Left ventricle myocardium inferior (tissue), 1 donor: ENCODE data around the gene HSD17B14. TPM values are rescaled to one million over a fixed set of nuclear protein-coding genes. Genes with fewer than 3 reads are reported as not detected.

Source experiments
- DNase-seq: peaks from one replicate; pipeline ENCODE4 v3.0.0-alpha.2; 2020
- H3K27ac ChIP-seq: fragments of 200-600 bp; replicated peaks from 2 replicates; pipeline ENCODE4 v1.8.0; 2021
- H3K27me3 ChIP-seq: fragments of 200-600 bp; 2 replicates; pipeline ENCODE4 v1.8.0; 2021; ENCODE audit warnings: low read depth
- H3K36me3 ChIP-seq: fragments of 200-600 bp; 2 replicates; pipeline ENCODE4 v1.8.0; 2021
- H3K4me1 ChIP-seq: fragments of 200-600 bp; 2 replicates; pipeline ENCODE4 v1.8.0; 2021
- H3K4me3 ChIP-seq: fragments of 200-600 bp; 2 replicates; pipeline ENCODE4 v1.8.0; 2021; ENCODE audit warnings: mild to moderate bottlenecking, moderate library complexity
- H3K9me3 ChIP-seq: fragments of 200-600 bp; replicated peaks from 2 replicates; pipeline ENCODE4 v1.8.0; 2021
- intact Hi-C: fragments of 100-400 bp; cut with micrococcal nuclease; formaldehyde crosslinking; loops from one replicate; pipeline ENCODE4 v1.11.0; 2022
- total RNA-seq: library from RNA; stranded (reverse); fragmentation: NEBNext Ultra II Directional; extraction: Animal tissue kit (Norgen Biotek cat#: 25700); gene quantifications from one replicate; pipeline ENCODE4 v1.2.1, GENCODE V29; 2021
- TF ChIP-seq, protein P1 (sequence below): fragments of 200-600 bp; IDR thresholded peaks from 2 replicates; pipeline ENCODE4 v1.8.0; 2021; ENCODE audit warnings: antibody characterized with exemption, mild to moderate bottlenecking, borderline replicate concordance
- donor health status: DM: no; HTN: yes; CAD: no; lungs with severe emphysema.

HSD17B14 gene
- total RNA-seq, 1 donor from 2014 or later: 1.8 TPM

GRCh38 chr19:48797103-48797502 is 39.2 kb downstream of the HSD17B14 start:
- intact Hi-C loops: no loop called here
- no peaks in the 10 kb centered on the region for H3K27me3 ChIP-seq
- H3K4me1 ChIP-seq: peaks cover 15% of the 10 kb centered on the region

DNA sequence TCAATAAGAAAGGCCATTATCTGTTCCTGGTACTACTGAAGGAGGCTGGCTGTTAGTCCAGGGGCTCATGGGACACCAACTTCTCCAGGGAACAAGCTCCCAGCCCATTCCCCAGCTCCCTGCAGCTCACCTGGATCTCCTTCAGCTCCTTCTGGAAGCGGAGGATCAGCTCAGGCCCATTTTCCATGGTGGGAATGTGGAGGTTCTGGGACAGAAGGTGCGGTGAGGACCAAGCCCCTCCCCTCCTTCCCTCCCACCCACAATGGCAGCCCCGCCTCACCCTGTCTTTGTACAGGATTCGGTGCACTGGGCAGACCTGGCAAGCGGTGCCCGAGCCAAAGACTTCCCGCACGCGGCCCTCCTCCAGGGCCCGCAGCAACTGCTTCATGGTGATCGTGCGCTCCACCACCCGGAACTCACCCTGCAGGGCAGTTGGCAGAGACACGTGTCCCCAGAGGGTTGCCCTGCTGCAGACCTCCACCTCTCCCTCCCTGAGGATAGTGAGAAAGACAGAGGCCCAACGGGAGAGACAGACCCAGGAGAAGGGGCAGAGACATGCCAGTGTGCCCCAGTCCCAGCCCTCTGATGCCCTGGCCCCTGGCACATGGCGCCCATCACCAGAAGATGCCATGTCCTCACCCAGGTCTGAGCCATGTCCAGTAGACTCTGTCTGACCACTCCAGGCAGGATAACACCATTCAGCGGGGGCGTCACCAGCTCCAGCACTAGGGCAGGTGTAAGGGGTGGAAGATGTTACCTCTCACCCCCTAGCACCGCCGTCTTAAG is 39.8 kb downstream of the HSD17B14 start:
- Histone ChIP-seq H3K4me3 (no peak overlapping the region), H3K36me3 (no peaks in the 10 kb centered on the region), H3K9me3 (no peaks in the 10 kb centered on the region), H3K27ac (peak overlapping the region; percentile 84), H3K4me1 (peaks cover 15% of the 10 kb centered on the region), H3K27me3 (no peaks in the 10 kb centered on the region)
- intact Hi-C loops: no loop called here
- DNase-seq: no peak
- TF ChIP-seq, protein P1, sequence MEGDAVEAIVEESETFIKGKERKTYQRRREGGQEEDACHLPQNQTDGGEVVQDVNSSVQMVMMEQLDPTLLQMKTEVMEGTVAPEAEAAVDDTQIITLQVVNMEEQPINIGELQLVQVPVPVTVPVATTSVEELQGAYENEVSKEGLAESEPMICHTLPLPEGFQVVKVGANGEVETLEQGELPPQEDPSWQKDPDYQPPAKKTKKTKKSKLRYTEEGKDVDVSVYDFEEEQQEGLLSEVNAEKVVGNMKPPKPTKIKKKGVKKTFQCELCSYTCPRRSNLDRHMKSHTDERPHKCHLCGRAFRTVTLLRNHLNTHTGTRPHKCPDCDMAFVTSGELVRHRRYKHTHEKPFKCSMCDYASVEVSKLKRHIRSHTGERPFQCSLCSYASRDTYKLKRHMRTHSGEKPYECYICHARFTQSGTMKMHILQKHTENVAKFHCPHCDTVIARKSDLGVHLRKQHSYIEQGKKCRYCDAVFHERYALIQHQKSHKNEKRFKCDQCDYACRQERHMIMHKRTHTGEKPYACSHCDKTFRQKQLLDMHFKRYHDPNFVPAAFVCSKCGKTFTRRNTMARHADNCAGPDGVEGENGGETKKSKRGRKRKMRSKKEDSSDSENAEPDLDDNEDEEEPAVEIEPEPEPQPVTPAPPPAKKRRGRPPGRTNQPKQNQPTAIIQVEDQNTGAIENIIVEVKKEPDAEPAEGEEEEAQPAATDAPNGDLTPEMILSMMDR: no peak

More at GRCh38 chr19:48797103-48797502, 39.2 kb downstream of the HSD17B14 start:
- DNase-seq: no peak
- TF ChIP-seq, protein P1: no peak
- H3K36me3 ChIP-seq: no peaks in the 10 kb centered on the region
- no peak overlapping the region for H3K27ac ChIP-seq
- no peak overlapping the region for H3K4me3 ChIP-seq
- no peaks in the 10 kb centered on the region for H3K9me3 ChIP-seq

DNA sequence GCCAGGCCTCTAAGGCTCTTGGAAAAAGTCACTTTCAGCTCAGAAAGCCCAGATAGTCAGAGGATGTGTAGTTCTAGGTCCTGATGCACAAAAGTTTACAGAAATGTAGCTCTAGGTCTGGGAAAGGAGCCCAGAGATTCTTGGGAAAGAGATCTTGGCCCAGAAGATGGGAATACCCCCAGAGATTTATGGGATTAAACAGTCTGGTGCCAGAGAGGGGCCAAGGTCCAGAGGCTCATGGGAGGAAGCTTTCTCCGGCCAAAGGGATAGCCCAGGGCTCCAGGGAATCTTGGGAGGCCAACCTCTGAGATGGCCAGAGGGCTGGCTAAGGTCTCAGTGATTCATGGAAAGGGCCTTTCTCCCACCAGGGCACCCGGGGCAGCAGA is 40.6 kb downstream of the HSD17B14 start:
- no peaks in the 10 kb centered on the region for H3K36me3 ChIP-seq
- H3K27ac ChIP-seq: peak overlapping the region; percentile 84
- H3K27me3 ChIP-seq: no peaks in the 10 kb centered on the region
- peak; percentile 52 for DNase-seq
- intact Hi-C loops: loop anchor here (2.0 kb wide), 1 partner anchor 41 kb away; the partner anchor contains the start of gene HSD17B14
- TF ChIP-seq, protein P1: no peak
- no peak overlapping the region for H3K4me3 ChIP-seq
- no peaks in the 10 kb centered on the region for H3K9me3 ChIP-seq
- H3K4me1 ChIP-seq: peaks cover 15% of the 10 kb centered on the region

DNA sequence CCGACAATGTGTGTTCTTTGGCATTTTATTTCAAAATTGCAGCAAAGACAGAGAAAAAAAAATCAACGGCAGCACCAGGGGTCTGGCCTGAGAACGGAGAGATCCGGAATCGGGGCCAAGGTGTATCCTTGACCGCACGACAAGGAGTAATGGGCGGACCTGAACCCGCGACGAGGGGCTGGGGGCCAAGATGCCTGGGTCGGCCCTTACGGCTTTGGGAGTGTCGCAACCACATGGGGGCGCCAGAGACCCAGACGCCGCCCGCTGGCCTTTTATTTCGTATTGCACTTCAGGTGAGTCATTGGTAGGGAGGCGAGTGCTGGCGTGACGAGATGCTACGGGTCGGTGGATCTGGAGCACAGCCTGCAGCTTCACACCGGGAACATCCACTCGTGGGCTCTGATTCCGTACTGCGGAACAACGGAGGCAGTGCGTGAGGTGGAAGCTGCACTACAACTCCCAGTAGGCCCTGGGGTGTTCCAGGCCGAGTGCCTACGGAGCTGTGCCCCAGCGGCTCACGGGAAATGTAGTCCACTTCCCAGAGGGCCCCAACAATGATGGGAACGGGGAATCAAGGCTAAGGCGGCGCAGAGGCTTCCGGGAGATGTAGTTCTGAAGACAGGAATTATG is 41.1 kb downstream of the HSD17B14 start:
- H3K9me3 ChIP-seq: no peaks in the 10 kb centered on the region
- intact Hi-C loops: loop anchor here (2.0 kb wide), 1 partner anchor 42 kb away; the partner anchor contains the start of gene HSD17B14
- H3K4me3 ChIP-seq: peak overlapping the region; percentile 70
- peak; percentile 91 for DNase-seq
- no peaks in the 10 kb centered on the region for H3K27me3 ChIP-seq
- peaks cover 15% of the 10 kb centered on the region for H3K4me1 ChIP-seq
- peak overlapping the region; percentile 84 for H3K27ac ChIP-seq
- TF ChIP-seq, protein P1: peak; percentile 97
- H3K36me3 ChIP-seq: no peaks in the 10 kb centered on the region

- Histone ChIP-seq H3K27ac (no peak overlapping the region), H3K4me1 (peaks cover 15% of the 10 kb centered on the region), H3K9me3 (no peaks in the 10 kb centered on the region), H3K27me3 (no peaks in the 10 kb centered on the region), H3K36me3 (no peaks in the 10 kb centered on the region), H3K4me3 (no peak overlapping the region)
- no peak for DNase-seq
- intact Hi-C loops: loop anchor here (2.0 kb wide), 1 partner anchor 43 kb away; the partner anchor contains the start of gene HSD17B14
- TF ChIP-seq, protein P1: no peak
Measured at GRCh38 chr19:48794291-48794690, 42.0 kb downstream of the HSD17B14 start.
